ENCODE results near the gene KRT84. TPM values are rescaled to one million over a fixed set of nuclear protein-coding genes. Genes with fewer than 3 reads are reported as not detected.

Gene KRT84
- total and polyA plus RNA-seq, 9 of the 15 experiments (the other 6 are each of a cell fraction or from before 2014, with no cell fraction given): not detected

DNA sequence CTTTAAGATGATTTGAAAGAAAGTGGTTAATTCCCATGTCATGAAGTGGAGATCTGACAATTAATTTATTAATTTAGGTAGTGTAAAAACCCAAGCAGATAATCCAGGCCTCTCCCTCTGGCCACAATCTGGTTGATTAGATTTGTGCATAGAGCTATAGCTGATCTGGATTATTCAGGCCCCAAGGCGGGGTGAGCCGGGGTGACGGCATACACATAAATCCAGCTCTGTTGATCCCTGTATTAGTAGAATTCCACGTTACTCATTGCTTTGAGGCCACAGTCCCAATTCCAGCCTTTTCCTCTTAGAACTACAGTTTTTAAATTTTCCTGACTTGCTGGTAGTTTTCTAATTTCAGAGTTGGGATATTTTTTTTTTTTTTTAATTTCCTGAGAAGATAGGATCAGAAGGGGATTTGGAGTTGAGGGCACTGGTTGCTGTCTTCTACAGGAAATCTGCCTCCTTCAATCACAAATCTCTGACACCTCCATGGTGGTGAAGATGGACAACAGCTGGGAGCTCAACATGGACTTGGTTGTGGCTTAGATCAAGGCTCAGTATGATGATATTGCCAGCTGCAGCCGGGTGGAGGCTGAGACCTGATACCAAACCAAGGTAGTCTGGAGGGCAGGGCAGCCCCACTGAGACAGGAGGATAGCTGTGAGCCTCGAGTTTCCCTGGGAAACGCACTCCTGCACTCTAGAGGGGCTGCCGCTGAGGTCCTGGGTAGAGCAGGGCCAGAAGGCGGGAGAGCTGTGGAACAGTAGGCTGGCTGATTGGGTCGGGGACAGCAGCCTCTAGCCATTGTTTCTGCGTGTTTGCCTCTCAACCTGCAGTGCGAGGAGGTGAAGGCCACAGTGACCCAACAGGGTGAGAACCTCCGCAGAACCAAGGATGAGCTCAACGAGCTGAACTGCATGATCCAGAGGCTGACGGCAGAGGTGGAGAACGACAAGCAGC is 37.6 kb downstream of the KRT84 start:
- Histone ChIP-seq H3K9me3 (replicated peaks; ENCODE audit: control insufficient read depth, insufficient read depth, low read depth, low read length) (no peaks in the 10 kb centered on the region), H3K27me3 (ENCODE audit: control insufficient read depth in 2 of 2, insufficient read depth in 2 of 2, low read length in 2 of 2) (peaks cover 14 to 50% of the 10 kb centered on the region in 2 experiments; a peak in 3 of 5 replicates), H4K20me1 (replicated peaks; ENCODE audit: control insufficient read depth, insufficient read depth, low read length) (no peaks in the 10 kb centered on the region; the same call in 1 of the 2 replicates), H3K79me2 (ENCODE audit: control insufficient read depth, insufficient read depth, low read length) (no peaks in the 10 kb centered on the region), H3K9me1 (ENCODE audit: control insufficient read depth, insufficient read depth, low read length) (peaks cover 3% of the 10 kb centered on the region), H3K36me3 (ENCODE audit: control insufficient read depth, insufficient read depth, low read length) (no peaks in the 10 kb centered on the region), H3K4me2 (ENCODE audit: insufficient read depth, low read length) (no peak overlapping the region), H3K4me1 (replicated peaks in 1 of 2; ENCODE audit: control insufficient read depth in 2 of 2, insufficient read depth in 2 of 2, low read length in 2 of 2) (no peaks in the 10 kb centered on the region), H2AFZ (ENCODE audit: low read depth, low read length) (no peak overlapping the region), H3K27ac (ENCODE audit: extremely low read depth, low read depth, low read length) (no peak overlapping the region), H3K9ac (ENCODE audit: insufficient read depth in 1 of 2, low read depth in 2 of 2, low read length in 2 of 2) (no peak overlapping the region), H3K4me3 (no peak overlapping the region)
- ATAC-seq (no peak), DNase-seq (ENCODE audit: extremely low read depth in 1 of 4, low spot score in 3 of 4) (no peak), FAIRE-seq (no peak)
- ChIA-PET CTCF (ENCODE audit: low intra/inter-chr PET ratio) (no interaction called here), POLR2A (interaction anchor here (1.1 kb wide), 1 partner anchor 522 kb away, joined by 3 read pairs; no protein-coding TSS in a partner anchor)
- TF ChIP-seq EP300 (IDR thresholded peaks at IDR 0.05; ENCODE audit: low read length): no peak
- in situ Hi-C loops (cut with MboI): no loop called here
- intact Hi-C loops (cut with micrococcal nuclease): no loop called here
- BruUV-seq (replicated peaks): no TSS peak
- WGBS (ENCODE audit: insufficient coverage, low coverage, missing lambda C conversion rate): 1% methylated on average over 16 of the region's 16 CpGs

DNA sequence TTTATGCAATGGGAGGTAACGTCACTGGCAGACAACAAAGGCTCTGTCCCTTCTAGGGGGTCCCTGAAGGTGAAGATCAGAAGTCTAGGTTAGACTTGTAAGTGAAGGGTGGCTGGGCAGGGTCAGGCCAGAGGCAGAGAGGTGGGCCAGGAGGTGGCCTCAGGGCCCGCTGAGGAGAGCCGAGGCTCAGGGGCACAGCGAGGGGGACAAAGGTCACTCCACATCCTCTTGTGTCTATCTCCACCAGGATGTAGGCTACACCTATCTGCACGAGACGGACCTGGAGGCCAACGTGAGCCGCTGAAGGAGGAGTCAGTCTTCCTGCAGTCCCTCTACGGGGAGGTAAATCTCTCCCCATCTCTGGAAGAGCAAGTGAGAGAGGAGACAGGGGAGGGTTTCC is 38.4 kb downstream of the KRT84 start:
- peaks cover 3% of the 10 kb centered on the region for H3K9me1 ChIP-seq (ENCODE audit: control insufficient read depth, insufficient read depth, low read length)
- ChIA-PET CTCF (ENCODE audit: low intra/inter-chr PET ratio) (no interaction called here), POLR2A (no interaction called here)
- no peak overlapping the region for H3K9ac ChIP-seq (ENCODE audit: insufficient read depth in 1 of 2, low read depth in 2 of 2, low read length in 2 of 2)
- BruUV-seq (replicated peaks): no TSS peak
- H3K27me3 ChIP-seq (ENCODE audit: control insufficient read depth in 2 of 2, insufficient read depth in 2 of 2, low read length in 2 of 2): peaks cover 14 to 50% of the 10 kb centered on the region in 2 experiments; a peak in 3 of 5 replicates
- H3K36me3 ChIP-seq (ENCODE audit: control insufficient read depth, insufficient read depth, low read length): no peaks in the 10 kb centered on the region
- no peak overlapping the region for H3K4me3 ChIP-seq
- ATAC-seq: no peak
- no peak overlapping the region for H3K27ac ChIP-seq (ENCODE audit: extremely low read depth, low read depth, low read length)
- no peaks in the 10 kb centered on the region for H3K9me3 ChIP-seq (replicated peaks; ENCODE audit: control insufficient read depth, insufficient read depth, low read depth, low read length)
- H3K4me1 ChIP-seq (replicated peaks in 1 of 2; ENCODE audit: control insufficient read depth in 2 of 2, insufficient read depth in 2 of 2, low read length in 2 of 2): no peaks in the 10 kb centered on the region
- no peak overlapping the region for H2AFZ ChIP-seq (ENCODE audit: low read depth, low read length)
- H3K79me2 ChIP-seq (ENCODE audit: control insufficient read depth, insufficient read depth, low read length): no peaks in the 10 kb centered on the region
- H3K4me2 ChIP-seq (ENCODE audit: insufficient read depth, low read length): no peak overlapping the region
- H4K20me1 ChIP-seq (replicated peaks; ENCODE audit: control insufficient read depth, insufficient read depth, low read length): no peaks in the 10 kb centered on the region; the same call in 1 of the 2 replicates
- FAIRE-seq: no peak
- in situ Hi-C loops (cut with MboI) (no loop called here), intact Hi-C loops (cut with micrococcal nuclease) (no loop called here)
- DNase-seq (ENCODE audit: extremely low read depth in 1 of 4, low spot score in 3 of 4): no peak
- 0% methylated on average over 8 of the region's 9 CpGs for WGBS (ENCODE audit: insufficient coverage, low coverage, missing lambda C conversion rate)
- TF ChIP-seq, protein P1, sequence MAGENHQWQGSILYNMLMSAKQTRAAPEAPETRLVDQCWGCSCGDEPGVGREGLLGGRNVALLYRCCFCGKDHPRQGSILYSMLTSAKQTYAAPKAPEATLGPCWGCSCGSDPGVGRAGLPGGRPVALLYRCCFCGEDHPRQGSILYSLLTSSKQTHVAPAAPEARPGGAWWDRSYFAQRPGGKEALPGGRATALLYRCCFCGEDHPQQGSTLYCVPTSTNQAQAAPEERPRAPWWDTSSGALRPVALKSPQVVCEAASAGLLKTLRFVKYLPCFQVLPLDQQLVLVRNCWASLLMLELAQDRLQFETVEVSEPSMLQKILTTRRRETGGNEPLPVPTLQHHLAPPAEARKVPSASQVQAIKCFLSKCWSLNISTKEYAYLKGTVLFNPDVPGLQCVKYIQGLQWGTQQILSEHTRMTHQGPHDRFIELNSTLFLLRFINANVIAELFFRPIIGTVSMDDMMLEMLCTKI (IDR thresholded peaks at IDR 0.05; ENCODE audit: partially characterized antibody): no peak
- TF ChIP-seq DNMT1 (IDR thresholded peaks at IDR 0.05) (no peak), RBBP5 (IDR thresholded peaks at IDR 0.05; ENCODE audit: borderline replicate concordance, insufficient read depth, low read length, poor library complexity, severe bottlenecking) (no peak), TFAM (CRISPR knock-in tag; conservative IDR thresholded peaks at IDR 0.05) (no peak), TAF15 (IDR thresholded peaks at IDR 0.05; ENCODE audit: low read depth, low read length) (no peak)
- TF ChIP-seq, protein P2, sequence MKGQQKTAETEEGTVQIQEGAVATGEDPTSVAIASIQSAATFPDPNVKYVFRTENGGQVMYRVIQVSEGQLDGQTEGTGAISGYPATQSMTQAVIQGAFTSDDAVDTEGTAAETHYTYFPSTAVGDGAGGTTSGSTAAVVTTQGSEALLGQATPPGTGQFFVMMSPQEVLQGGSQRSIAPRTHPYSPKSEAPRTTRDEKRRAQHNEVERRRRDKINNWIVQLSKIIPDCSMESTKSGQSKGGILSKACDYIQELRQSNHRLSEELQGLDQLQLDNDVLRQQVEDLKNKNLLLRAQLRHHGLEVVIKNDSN (CRISPR knock-in tag; IDR thresholded peaks at IDR 0.05): no peak
- TF ChIP-seq, protein P3, sequence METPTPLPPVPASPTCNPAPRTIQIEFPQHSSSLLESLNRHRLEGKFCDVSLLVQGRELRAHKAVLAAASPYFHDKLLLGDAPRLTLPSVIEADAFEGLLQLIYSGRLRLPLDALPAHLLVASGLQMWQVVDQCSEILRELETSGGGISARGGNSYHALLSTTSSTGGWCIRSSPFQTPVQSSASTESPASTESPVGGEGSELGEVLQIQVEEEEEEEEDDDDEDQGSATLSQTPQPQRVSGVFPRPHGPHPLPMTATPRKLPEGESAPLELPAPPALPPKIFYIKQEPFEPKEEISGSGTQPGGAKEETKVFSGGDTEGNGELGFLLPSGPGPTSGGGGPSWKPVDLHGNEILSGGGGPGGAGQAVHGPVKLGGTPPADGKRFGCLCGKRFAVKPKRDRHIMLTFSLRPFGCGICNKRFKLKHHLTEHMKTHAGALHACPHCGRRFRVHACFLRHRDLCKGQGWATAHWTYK (CRISPR knock-in tag; IDR thresholded peaks at IDR 0.05): no peak
